GM12892 (cell line): ENCODE data around the gene PADI1.
A peak's percentile ranks its signal among the peaks of the same experiment; 100 is the strongest.

Source experiments
- DNase-seq: peaks from one replicate; pipeline ENCODE4 v3.0.0; 2011; ENCODE audit not compliant: insufficient read length
- FAIRE-seq: peaks from 2 replicates; lab custom pipeline; 2011; peaks lifted over from hg19 to GRCh38; lab: Jason Lieb, UNC
- POLR2A ChIP-seq: IDR thresholded peaks from 2 replicates; pipeline ENCODE4 v1.6.1; 2011; ENCODE audit warnings: low read depth, low read length, control low read depth
- POLR2AphosphoS5 ChIP-seq: IDR thresholded peaks from 2 replicates; pipeline ENCODE4 v1.6.1; 2011; ENCODE audit warnings: low read depth, low read length, control low read depth
- TAF1 ChIP-seq: IDR thresholded peaks from 2 replicates; pipeline ENCODE4 v1.6.1; 2011; ENCODE audit warnings: low read depth, mild to moderate bottlenecking, control low read depth, low read length, borderline replicate concordance

Gene PADI1

DNA sequence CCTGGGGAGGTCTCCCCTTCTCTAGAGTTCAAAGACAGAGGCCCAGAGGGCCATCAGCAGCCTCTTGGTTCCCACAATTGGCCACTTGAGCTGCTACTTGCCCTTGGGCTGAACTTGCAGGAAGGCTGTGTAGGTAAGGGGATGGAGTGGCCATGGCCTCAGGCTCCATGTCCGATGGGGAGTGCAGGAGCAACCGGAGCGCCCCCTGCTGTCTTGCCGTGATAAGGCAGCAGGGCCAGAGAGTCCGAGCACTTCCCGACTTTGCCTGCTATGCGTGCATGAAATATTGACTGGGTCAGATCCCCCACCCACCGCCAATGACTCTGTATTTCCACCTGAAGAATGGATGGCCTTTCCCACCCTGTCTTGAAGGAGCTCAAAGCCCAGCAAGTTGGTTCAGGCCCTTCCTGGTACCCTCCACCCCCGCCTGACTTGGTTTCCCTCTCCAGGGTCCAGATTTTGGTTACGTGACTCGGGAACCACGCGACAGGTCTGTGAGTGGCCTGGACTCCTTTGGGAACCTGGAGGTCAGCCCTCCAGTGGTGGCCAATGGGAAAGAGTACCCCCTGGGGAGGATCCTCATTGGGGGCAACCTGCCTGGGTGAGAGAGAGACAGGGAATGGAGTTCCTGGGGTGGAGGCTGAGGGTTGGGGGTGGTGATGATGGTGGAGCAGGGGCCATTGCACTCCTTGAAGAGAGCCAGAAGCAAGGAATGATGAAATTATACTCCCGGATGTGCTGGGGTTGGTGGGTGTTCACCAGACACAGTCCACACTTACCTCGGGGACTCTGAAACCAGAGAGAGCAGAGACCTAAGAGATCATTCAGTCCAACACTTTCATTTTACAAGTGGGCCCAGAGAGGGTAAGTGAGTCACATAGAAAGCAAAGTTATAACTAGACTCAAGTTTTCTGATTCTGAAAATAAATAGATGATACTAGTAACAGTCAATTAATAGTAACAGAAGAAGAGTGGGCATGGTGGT is 69.5 kb downstream of the PADI1 start:
- FAIRE-seq: peak; percentile 87
- DNase-seq: peak; percentile 60
- TF ChIP-seq POLR2AphosphoS5 (no peak), POLR2A (no peak), TAF1 (no peak)

- TF ChIP-seq TAF1 (no peak), POLR2AphosphoS5 (no peak), POLR2A (no peak)
- FAIRE-seq (no peak), DNase-seq (no peak)
Measured at GRCh38 chr1:17276568-17276967, 71.6 kb downstream of the PADI1 start.

GRCh38 chr1:17277511-17278159 is 72.7 kb downstream of the PADI1 start:
- FAIRE-seq: no peak

DNA sequence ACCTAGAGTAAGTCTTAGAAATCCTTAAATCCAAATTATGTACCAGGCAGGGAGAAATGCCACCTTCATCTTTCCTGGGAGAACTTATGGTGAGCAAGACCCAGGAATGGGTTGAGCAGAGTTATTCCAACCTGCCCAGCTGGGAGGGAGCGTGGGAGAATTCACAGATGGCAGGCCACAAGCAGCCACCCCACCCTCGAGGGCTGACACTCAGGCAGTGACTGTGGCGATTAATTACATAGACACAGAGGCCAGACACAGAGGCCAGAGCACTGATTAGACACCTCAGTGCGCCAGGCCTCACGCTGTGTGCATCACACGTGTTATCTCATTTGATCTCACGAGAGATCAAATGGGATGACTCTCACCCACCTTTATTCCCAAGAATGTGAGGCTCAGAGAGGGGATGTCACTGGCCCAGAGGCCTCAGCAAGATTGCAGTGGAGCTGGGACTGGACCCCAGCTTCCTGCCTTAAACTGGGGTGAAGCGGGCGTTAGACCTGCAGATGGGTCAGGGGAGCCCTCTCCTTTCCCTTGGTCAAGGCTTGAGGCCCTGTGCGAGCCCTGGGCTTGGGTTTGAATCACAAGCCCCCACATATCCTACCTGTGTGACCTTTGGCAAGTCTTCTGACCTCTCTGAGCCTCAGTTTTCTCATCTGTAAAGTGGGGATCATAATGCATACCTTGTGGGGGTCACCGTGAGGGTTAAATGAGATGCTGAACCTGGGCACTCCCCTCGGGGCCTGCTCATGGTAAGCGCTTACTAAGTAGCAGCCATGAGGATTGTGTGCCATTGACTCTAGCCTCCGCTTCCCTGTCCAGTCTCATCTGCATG is 74.3 kb downstream of the PADI1 start:
- DNase-seq (no peak), FAIRE-seq (no peak)
- TF ChIP-seq POLR2AphosphoS5: no peak

More at GRCh38 chr1:17277511-17278159, 72.7 kb downstream of the PADI1 start:
- TF ChIP-seq TAF1 (no peak), POLR2AphosphoS5 (no peak), POLR2A (no peak)
- no peak for DNase-seq

- TF ChIP-seq POLR2AphosphoS5 (no peak), POLR2A (no peak), TAF1 (no peak)
- FAIRE-seq (no peak), DNase-seq (no peak)
Measured at GRCh38 chr1:17280436-17280835, 75.5 kb downstream of the PADI1 start.

DNA sequence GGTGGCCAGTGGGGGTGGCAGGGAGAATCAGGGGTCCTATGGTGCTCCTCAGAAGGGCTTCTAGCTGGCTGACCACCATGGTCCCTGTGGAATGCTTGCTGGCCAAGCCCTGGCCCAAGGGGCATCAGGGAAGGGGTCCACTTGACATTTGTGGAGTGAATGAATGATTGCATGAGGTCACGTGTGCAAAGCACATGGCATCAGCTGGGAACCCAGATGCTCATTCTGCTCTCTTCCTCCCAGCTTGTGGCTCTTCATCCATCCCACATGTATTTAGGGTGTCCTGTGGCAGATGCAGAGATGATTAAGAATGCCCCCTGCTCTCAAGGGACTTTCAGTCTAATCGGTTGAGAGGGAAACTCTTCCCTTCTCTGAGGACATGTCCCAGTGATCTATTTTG is 76.0 kb downstream of the PADI1 start:
- no peak for DNase-seq
- no peak for FAIRE-seq

DNA sequence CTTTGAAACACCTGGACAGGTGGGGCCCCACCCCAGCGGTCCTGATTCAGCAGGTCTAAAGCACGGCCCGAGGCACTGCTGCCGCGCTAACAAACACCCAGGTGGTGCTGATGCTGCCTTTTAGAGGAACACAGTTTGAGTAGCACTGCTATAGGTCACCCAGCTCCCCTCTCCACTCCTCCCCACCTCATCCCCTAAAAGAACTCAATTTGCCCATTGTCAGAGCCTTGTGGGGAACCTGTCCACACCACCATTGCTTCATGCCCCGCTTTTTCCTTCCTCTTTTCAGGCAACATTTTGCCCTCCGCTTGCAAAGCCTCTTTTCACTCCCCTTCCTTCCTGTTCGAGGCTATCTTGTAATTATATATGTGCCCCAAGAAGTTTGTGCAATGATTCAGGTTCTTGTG is 76.8 kb downstream of the PADI1 start:
- TF ChIP-seq POLR2A (no peak), POLR2AphosphoS5 (no peak), TAF1 (no peak)
- FAIRE-seq (no peak), DNase-seq (no peak)

More for the DNA sequence above, 76.0 kb downstream of the PADI1 start:
- no peak for TF ChIP-seq POLR2AphosphoS5
- TF ChIP-seq TAF1: no peak
- no peak for TF ChIP-seq POLR2A

GRCh38 chr1:17282836-17283235 is 77.9 kb downstream of the PADI1 start:
- TF ChIP-seq TAF1: no peak
- no peak for TF ChIP-seq POLR2A
- TF ChIP-seq POLR2AphosphoS5: no peak
- DNase-seq (no peak), FAIRE-seq (no peak)

DNA sequence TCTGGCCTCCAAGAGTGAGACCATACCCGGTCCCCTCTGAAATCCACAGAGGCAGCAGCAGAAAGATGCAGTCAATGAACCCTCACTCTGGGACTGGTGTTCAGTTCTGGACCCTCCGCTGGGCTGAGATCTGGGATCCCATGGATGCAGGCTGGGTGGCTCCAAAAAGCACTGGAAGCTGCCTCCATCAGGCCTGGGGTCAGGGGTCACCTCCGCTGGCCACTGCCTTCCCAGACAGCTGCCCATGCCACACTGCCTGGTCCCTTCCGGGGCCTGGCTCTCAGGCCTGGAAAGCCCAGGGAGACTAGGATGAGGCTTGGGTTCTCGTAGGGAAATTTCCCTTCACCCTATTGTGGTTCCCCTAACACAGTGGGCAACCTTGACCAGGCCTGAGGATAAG is 81.7 kb downstream of the PADI1 start:
- TF ChIP-seq POLR2A (no peak), POLR2AphosphoS5 (no peak), TAF1 (no peak)
- FAIRE-seq: no peak
- DNase-seq: no peak

DNA sequence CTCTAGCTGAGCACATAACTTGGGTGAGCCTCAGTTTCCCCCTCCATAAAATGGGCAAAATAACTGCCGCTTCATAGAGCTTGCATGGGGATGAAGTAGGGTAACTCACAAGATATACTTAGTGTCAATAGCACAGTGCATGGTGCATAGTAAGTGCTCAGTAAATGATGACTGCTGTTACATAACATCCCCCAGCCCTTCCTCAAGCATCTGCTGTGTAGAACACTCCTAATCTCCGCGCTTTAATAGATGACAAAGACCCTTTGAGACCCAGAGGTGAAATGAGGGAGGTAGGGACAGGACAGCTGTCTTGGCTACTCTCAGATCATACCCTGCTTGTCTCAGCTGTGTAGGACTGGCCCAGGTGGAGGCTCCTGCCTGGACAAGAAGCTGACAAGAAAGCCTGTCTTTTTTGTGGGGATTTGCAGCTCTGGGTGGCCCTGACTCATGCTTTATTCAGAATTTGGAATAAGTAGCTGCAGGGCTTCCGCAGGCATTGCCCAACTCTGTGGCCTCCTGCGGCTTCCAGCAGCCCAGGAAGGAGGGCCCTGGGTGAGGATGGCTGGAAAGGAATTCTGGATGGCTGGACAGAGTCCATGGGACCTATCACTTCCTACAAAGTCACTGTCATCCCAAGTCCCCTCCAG is 82.3 kb downstream of the PADI1 start:
- TF ChIP-seq TAF1 (no peak), POLR2AphosphoS5 (no peak), POLR2A (no peak)
- FAIRE-seq (no peak), DNase-seq (no peak)

DNA sequence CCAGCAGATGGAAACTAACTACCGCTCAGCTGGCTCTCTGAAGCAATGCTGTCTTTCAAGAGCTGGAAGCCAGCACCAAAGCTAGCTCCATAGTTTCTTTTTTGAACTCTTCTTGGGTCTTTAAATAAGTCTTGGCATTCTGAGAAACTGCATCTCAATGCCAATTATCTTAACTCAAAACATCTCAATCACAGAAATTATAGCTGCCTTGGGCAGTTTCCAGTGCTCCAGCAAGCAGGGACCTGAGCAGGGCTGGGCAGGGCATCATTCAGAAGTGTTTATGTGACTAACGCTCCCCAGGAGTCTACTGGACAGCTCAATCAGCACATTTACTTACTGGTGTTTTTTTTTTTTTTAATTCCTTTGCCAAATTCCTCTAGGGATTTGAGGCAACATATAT is 84.8 kb downstream of the PADI1 start:
- TF ChIP-seq POLR2A (no peak), POLR2AphosphoS5 (no peak), TAF1 (no peak)
- no peak for FAIRE-seq

More for the DNA sequence above, 84.8 kb downstream of the PADI1 start:
- no peak for DNase-seq
